IPS-18c (cell line): Measurements from ENCODE around the gene CXCL14.

Experiments used
- H3K4me3 ChIP-seq: 2 replicates; pipeline ENCODE4 v1.7.0; 2013; ENCODE audit warnings: low read depth, mild to moderate bottlenecking, low read length, moderate library complexity; ENCODE audit not compliant: insufficient read depth
- H3K9me3 ChIP-seq: one replicate; pipeline ENCODE4 v1.6.1; 2013; ENCODE audit warnings: mild to moderate bottlenecking, low read length, moderate library complexity; ENCODE audit not compliant: control insufficient read depth, insufficient read depth

CXCL14 gene

GRCh38 chr5:135577421-135577820 is 1.4 kb downstream of the CXCL14 start:
- Histone ChIP-seq H3K9me3 (no peaks in the 10 kb centered on the region), H3K4me3 (no peak overlapping the region)

DNA sequence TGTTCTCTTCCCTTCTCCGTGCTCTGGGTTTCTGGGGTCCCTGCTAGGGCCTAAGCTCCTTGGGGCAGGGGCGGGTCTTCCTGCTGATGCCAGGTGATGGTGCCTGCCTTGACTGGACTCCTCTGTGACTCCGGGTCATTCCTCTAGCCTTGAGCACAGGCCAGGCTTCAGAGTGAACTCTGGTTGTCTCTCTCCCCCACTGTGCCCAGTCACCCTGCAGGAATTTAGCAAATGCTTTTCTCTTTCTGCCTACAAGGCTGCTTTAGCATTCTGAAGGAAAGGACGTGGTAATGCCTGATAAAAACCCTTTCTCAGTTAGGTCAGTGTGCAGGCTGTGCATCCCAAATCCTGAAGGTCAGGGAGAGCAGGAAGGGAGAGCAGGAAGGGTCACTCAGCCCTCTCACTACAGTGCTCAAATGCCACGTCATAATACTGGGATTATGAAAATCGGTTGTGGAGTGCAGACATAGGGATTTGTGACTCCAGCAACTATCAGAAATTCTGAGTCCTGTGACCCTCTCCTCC is 2.7 kb downstream of the CXCL14 start:
- no peak overlapping the region for H3K4me3 ChIP-seq

GRCh38 chr5:135574493-135574892 is 4.3 kb downstream of the CXCL14 start:
- H3K9me3 ChIP-seq: no peaks in the 10 kb centered on the region
- H3K4me3 ChIP-seq: no peak overlapping the region

More for the DNA sequence above, 2.7 kb downstream of the CXCL14 start:
- H3K9me3 ChIP-seq: no peaks in the 10 kb centered on the region

DNA sequence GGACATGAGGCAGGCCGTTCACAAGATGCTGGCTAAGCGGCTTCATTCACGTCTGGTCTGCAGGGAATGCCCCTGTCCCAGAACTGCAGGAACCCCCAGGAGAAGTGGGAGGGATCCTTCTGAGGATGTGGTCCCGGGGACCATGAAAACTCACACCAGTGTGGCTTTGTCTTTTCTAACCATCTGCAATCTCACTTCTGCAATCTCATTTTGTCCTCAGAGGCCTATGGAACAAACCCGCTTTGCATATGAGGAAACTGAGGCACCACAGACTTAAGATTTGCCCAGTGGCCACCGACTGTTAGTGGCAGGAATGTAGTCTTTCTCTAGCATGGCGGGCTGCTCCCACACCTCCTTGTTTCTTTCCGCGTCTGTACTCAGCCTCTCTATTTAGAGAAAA is 6.9 kb downstream of the CXCL14 start:
- H3K9me3 ChIP-seq: no peaks in the 10 kb centered on the region
- H3K4me3 ChIP-seq: no peak overlapping the region

DNA sequence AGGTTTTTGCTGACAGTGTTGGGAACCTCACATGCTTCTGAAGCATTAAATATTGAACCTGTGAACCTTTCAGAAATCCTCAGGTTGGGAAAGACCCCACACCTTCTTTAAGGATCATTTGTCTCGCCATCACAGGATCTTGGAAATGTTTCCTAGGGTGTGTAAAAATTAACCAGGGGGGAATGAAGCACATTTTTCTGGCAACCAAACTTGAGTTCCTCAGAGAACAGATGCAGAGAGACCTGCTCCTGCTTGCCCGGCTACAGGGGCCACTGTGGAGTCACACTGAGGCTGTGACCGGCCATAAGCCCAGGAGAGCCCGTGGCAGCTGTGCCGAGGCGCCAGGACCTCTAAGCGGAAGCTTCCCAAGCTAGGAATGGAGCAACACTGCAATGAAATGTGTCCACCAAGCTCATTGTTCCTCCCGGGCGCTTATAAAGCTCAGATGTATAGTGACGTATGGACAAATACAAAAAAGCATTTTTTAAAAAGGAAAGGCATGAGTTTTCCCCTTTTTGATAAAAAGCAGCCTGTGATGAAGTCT is 7.7 kb downstream of the CXCL14 start:
- Histone ChIP-seq H3K4me3 (no peak overlapping the region), H3K9me3 (no peaks in the 10 kb centered on the region)

- Histone ChIP-seq H3K4me3 (no peak overlapping the region), H3K9me3 (no peaks in the 10 kb centered on the region)
These were observed 8.4 kb downstream of the CXCL14 start for GRCh38 chr5:135570453-135570764.

GRCh38 chr5:135569755-135570452 is 8.9 kb downstream of the CXCL14 start:
- Histone ChIP-seq H3K4me3 (no peak overlapping the region), H3K9me3 (no peaks in the 10 kb centered on the region)

GRCh38 chr5:135568923-135569360 is 9.8 kb downstream of the CXCL14 start:
- Histone ChIP-seq H3K9me3 (no peaks in the 10 kb centered on the region), H3K4me3 (no peak overlapping the region)

GRCh38 chr5:135568246-135568645 is 10.5 kb downstream of the CXCL14 start:
- H3K9me3 ChIP-seq: no peaks in the 10 kb centered on the region
- H3K4me3 ChIP-seq: no peak overlapping the region

DNA sequence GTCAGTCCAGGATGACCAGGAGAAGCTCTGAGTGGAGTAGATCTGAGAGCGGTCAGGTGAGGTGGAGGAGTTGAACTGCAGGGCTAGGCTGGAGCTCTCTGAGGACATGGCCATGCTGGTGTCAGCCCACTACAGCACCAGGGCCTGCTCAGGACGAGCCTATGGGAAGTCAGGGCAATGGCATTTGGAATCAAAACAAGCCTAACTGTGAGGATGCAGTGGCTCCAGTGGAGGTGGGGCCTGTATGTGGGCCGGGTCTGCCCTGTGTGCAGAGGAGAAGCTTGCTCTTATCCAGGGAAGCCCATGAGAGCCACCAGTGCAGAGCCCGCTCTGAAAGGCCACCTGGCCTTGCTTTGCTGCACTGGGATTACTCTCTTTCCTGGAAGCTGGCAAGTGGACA is 11.1 kb downstream of the CXCL14 start:
- H3K9me3 ChIP-seq: no peaks in the 10 kb centered on the region
- H3K4me3 ChIP-seq: no peak overlapping the region

GRCh38 chr5:135566422-135567400 is 12.1 kb downstream of the CXCL14 start:
- H3K4me3 ChIP-seq: no peak overlapping the region
- H3K9me3 ChIP-seq: no peaks in the 10 kb centered on the region

DNA sequence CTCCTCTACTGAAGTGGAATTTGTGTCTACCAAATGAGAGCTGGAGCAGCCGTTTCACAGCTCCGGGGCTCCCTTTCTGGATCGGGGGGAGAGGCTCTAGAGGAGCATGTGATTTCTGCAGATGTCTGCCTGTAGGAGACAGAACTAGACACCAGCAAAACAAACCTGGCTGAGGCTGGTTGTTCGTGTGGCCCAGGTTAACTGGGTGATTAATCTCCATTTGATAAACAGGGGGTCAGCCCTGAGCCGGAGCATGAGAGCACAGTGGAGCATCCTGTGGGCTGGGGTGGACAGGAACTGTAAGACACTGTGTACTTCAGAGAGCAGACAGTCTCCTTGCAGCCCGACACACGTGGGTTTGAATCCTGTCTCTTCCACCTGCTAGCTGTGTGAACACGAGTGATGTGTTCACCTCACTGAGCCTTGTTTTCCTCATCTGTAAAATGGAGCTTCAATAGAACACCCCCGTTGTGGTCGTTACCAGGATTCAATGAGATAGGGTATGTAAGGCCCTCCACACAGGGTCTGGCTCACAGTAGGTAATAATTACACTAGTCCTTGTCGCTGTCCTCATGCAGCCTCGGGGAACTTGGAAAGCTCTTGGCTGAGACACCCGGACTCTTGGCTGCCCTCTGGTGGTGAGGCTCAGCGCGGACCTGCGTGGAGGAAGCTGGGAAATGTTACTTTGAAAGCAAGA is 12.9 kb downstream of the CXCL14 start:
- no peak overlapping the region for H3K4me3 ChIP-seq
- H3K9me3 ChIP-seq: no peaks in the 10 kb centered on the region

DNA sequence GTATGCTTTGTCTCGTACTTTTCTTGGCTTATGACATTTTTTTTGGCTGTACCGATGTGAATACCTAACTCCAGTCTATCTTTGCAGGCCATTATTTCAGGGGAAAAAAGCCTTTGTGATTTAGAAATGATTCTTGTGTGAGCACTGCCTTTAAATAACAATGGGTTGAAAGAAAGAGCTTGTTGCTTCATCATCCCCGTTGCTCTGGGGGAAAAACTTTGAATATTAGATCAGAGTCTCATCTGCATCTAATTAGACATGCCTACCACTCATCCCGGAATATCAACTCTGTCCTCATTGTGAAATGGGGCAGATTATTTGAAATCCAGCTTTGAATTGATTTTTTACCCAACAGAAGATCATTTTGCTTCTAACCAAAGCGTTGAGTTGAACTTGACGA is 13.5 kb downstream of the CXCL14 start:
- no peak overlapping the region; the same call in 1 of the 2 replicates for H3K4me3 ChIP-seq
- no peaks in the 10 kb centered on the region for H3K9me3 ChIP-seq

DNA sequence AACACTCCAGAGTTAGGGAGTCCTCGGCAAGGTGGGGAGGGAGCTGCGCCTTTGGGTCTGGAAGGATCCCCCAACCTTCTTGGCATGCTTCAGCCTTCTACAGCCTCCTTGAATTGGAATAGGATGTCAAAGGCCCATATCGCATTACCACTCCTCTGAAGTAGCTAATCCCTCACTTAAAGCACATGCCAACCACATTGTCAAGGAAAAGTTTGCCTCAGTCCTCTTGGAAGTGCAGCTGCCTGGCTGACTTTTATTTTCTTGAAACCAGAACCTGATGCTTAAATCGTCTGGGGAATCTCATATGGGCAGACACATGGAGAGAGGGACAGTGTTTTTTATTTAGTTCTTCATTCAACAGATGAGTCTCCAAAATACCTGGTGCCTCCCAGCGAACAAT is 14.5 kb downstream of the CXCL14 start:
- Histone ChIP-seq H3K9me3 (no peaks in the 10 kb centered on the region), H3K4me3 (no peak overlapping the region)

- H3K4me3 ChIP-seq: no peak overlapping the region
- H3K9me3 ChIP-seq: no peaks in the 10 kb centered on the region
These were observed 17.5 kb downstream of the CXCL14 start for GRCh38 chr5:135561266-135561665.

DNA sequence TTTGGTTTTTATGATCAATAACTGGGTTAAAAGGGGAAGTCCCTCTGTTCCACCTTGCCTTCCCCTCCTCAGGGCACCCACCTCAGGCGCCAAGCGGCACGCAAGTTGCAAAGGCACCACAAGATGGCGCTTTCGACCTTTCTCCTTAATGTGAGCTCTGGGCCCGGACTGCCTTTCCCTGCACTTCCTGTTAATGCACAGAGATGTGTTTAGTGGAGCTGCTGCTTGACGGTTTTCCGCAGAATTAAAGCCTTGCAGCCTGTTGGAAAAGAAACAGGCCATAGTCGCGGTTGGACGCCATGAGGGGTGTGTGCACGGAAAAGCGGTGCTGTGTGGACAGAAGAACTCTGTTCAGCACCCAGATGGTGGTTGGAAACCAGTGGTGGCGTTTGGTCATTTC is 17.9 kb downstream of the CXCL14 start:
- H3K4me3 ChIP-seq: no peak overlapping the region
- no peaks in the 10 kb centered on the region for H3K9me3 ChIP-seq

GRCh38 chr5:135559354-135559753 is 19.4 kb downstream of the CXCL14 start:
- H3K9me3 ChIP-seq: no peaks in the 10 kb centered on the region
- no peak overlapping the region for H3K4me3 ChIP-seq
